Measurements from ENCODE around the gene NPAS3. TPM values are rescaled to one million over a fixed set of nuclear protein-coding genes. Genes with fewer than 3 reads are reported as not detected.
"Not testable (repeated sequence)": the region's sequence is repeated elsewhere in the genome, so short reads cannot be mapped to it uniquely, and the experiment has no call there.

Gene NPAS3
- polyA plus RNA-seq, 4 donors, result 8.5 to 11.0 (median 10.7) TPM

DNA sequence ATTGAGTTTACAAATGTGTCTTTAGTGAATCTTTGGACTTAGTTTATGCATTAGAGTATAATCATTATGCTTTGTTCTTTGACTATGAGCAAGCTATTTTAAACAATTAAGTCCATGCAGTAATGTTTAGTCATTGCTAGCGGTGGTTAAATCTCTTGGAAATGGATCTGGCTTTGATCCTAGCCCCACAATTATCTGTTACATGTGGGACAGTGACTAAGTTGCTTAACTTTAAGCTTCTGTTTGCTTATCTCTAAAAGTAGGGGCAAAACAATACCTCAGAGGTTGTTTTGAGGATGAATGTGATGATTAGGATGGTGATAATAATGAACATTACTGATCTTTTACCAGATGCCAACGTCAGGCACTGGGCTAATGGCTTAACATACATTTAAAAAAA, 124.2 kb downstream of the NPAS3 start:
- no peak for DNase-seq (ENCODE audit: low read depth in 4 of 4, low spot score in 3 of 4)

DNA sequence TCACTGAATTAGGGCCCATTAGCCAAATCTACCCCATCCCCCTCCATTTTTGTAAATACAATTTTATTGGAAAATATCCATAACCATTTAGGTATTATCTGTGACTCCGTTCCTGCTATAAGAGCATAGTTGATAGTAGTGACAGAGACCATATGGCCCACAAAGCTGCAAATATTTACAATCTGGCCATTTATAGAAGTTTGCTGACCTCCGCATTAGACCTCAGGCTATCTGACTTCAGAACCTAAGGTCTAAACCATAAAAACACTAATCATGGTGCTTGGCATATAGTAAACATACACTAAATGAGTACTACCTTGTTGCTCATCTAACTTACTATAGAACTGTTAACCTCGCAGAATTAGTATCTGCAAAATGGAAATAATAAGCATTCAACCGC, 124.8 kb downstream of the NPAS3 start:
- no peak for DNase-seq (ENCODE audit: low read depth in 4 of 4, low spot score in 3 of 4)

DNA sequence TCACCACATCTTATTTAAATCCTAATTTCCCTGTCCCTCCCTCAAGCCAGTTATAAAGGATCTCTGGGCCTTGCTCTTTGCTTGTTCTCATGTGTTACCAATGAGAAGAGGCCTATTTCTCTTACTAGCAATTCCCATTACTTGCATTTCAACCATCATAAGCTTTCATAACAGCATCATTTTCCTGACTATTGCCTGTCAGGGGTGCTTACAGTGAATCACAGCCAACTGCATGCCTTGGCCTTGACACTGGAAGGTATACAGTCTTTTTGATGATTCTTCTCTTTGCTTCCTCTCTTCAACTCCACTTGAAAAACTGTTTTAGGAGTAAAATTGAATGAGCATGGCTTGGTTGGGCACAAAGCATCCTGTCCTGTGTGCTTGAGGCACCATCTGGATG, 127.0 kb downstream of the NPAS3 start:
- no peak for DNase-seq (ENCODE audit: low read depth in 4 of 4, low spot score in 3 of 4)

DNA sequence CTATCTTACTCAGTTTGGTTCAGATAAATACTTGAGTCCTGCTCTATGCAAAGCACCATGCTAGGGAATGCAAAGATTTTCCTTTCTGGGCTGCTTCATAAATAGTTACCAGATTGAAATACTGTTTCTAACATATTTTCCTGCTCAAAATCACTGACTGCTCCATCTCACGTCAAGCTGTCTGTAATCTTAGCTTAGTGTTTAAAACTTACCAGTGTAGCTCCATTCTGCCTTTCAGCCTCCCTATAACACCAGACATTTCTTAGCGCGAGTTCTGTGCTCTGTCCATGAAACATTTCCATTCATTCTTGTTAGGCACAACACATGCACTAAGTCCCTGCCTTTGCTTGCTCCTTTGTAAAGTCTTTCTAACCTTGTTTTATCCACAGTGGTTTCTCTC, 129.4 kb downstream of the NPAS3 start:
- DNase-seq (ENCODE audit: low read depth in 4 of 4, low spot score in 3 of 4), result no peak

DNA sequence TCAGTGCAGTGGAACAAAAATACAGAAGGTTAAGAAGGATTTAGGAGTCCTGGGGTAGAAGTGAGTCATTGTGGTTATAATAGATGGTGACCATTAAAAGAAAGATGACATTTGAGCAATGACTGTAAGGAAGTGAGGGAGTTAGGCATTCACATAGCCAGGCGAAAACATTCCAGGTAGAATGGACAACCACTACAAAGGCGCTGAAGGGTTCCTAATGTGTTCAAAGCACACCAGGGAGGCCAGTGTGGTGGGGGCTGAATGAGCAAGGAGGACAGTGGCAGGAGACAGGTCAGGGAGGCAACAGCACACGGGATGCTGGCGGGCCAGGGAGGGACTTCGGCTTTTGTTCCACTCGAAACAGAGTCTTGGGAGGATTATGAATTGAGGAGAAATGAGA, 129.9 kb downstream of the NPAS3 start:
- no peak for DNase-seq (ENCODE audit: low read depth in 4 of 4, low spot score in 3 of 4)

DNA sequence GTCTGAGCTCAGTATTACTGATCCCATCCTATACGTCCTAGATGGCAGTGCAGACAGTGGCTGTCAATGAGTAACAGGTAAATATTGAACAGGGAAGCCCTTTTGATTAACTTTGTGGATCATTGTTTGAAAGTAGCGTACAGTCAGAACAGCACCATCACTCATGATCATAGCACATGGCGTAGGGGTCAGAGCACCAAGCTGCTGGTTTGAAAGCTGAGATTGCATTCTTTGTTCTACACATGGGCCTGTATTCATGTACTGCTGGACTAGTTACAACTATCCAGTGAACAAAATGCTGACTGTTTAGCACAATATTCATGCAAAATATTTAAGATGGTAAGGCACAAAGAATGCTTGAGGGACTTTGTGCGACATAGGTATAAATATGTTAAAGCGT, 131.8 kb downstream of the NPAS3 start:
- no peak for DNase-seq (ENCODE audit: low read depth in 4 of 4, low spot score in 3 of 4)

DNA sequence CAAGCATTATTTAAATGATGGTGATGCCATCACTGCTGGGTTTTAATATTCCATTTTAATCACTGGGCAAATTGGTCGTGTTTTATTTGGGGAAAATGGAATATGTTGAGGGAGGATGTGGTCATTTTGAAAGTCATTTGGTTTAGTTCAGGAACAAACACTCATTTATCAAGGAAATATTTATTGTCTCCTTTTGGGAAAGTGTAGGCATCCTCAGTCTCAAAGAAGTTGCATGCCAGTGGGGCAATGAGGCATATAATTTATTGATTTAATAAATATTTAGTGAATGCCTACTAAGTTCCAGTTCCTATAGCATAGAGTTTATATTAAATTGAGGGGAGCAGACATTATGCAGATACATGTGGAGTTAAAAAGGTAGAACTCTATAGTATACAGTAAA, 134.3 kb downstream of the NPAS3 start:
- DNase-seq (ENCODE audit: low read depth in 4 of 4, low spot score in 3 of 4), result no peak

DNA sequence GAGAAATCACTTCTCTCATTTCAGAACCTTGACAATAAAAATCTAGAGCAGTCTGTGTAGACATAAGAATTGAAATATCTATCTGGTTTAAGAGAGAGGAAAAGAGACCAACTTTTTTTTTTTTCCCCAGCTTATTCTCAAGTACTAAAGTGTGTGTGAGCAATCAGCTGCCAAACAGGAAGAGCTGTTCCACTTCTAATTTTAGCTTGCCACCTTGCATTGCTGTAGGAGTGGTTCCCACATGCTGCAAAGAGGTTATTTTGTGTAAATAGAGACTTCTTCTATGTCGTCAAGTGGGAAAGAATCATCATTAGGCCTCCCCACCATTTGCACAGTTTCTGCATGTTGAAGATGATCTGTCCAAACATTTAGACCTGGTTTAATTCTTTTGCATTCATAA, 142.6 kb downstream of the NPAS3 start:
- DNase-seq (ENCODE audit: low read depth in 4 of 4, low spot score in 3 of 4), result no peak

DNA sequence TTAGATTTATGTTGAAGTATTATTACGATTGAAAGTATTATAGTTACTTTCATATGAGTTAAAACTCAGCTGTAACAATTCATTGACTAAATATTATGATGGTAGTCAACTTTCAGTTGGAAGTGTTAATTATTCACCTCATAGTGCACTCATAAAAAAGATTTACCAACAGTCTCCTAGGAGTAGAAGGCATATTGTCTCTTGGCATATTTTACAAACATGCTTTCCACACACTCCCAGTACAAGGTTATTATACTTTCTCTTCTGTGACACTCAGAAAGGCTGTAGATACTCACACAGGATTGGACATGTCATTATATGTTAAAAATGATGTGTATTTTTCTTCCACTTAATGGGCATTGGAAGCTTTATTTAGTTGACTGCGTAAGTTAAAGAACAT, 147.1 kb downstream of the NPAS3 start:
- DNase-seq (ENCODE audit: low read depth in 4 of 4, low spot score in 3 of 4), result no peak

DNA sequence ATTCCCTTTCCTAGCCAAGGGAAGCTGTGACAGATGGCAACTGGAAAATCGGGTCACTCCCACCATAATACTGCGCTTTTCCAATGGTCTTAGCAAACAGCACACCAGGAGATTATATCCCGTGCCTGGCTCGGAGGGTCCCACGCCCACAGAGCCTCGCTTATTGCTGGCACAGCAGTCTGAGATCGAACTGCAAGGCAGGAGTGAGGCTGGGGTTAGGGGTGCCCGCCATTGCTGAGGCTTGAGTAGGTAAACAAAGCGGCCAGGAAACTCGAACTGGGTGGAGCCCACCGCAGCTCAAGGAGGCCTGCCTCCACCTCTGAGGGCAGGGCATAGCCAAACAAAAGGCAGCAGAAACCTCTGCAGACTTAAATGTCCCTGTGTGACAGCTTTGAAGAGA, 149.6 kb downstream of the NPAS3 start:
- not testable (repeated sequence) for DNase-seq (ENCODE audit: low read depth in 4 of 4, low spot score in 3 of 4)

DNA sequence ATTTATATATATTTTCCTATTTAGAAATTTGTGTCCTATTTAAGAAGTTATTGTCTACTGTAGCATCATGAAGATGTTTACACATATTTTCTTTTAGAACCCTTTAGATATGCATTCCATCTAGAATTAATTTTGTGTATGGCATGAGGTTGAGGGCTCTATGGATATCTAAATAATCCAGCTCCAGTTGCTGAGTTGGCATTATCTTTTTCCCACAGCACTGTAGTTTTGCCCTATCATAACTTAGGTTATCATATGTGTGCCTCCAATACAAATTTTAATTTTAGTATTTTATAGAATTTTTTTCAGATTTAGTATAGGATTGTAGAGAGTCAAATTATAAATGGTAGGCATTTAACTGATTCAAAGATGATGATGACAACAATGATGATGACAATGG, 159.3 kb downstream of the NPAS3 start:
- no peak for DNase-seq (ENCODE audit: low read depth in 4 of 4, low spot score in 3 of 4)

DNA sequence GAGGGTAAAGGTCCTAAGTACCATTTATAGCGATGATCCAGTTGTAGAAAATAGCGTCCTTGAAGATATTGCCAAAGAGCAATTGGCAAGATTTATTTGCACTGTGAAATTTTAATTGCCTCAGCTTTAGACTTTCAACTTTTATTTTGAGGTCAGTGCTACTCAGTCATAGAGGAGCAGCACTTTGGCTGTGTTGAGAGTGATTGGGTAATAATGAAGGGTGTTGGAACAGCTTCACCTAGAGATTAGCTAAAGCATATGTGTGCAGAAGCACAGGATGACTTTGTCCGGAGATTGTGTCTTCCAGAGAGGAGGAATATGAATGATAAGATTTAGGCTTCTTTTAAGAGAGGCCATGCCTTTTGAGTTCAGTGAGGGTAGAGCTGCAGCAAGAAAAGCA, 164.8 kb downstream of the NPAS3 start:
- DNase-seq (ENCODE audit: low read depth in 4 of 4, low spot score in 3 of 4), result no peak

DNA sequence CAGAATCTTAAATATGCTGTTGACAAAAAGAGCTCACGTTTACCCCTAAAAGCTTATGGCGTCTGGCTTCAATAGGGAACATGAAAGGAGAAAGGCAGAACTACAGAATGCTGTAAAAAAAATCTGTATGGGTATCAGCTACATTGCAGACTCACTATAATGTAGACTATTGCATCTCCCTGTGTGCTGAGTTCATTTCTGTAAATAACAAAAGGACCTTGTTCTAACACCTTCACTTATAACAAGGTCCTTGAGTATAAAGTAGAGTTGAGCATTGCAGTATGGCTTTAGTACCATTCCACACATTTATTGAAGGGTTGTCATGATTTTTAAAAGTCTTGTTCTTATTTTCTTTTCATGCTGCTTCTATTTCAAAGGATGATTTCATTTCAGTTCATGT, 165.3 kb downstream of the NPAS3 start:
- no peak for DNase-seq (ENCODE audit: low read depth in 4 of 4, low spot score in 3 of 4)

DNA sequence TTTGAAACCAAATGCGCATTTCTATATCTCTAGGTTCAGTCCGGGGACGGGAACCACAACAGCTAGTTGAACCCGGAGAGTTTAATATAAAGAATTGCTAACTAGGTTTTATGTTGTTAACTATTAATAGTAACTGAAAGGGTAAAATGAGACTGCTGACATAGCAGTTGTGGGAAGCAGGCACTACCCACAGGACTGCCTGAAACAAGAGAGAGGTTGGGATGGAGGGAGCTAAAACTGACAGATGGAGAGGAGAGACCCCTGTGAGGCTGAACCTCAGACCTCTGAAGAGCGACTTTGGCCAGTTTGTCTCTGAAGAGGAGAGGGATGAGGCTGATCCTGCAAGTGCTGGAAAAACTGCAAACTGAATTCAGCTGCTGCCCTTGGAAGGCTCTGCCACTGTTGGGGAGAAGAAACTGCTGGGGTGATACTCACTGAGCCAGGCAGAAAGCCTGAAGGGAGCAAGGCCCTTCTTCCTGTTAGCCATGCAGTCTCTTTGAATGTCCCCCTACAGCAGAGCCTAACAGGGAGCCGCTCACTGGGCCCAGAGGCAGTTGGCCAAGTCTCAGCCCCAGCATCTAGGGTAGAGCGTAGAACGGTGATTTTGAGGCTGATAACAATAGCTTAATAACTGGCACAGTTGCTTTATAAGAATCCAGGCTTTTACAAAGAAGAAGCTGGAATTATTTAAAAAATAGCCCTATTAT, 172.2 kb downstream of the NPAS3 start:
- DNase-seq (ENCODE audit: low read depth in 4 of 4, low spot score in 3 of 4), result no peak

DNA sequence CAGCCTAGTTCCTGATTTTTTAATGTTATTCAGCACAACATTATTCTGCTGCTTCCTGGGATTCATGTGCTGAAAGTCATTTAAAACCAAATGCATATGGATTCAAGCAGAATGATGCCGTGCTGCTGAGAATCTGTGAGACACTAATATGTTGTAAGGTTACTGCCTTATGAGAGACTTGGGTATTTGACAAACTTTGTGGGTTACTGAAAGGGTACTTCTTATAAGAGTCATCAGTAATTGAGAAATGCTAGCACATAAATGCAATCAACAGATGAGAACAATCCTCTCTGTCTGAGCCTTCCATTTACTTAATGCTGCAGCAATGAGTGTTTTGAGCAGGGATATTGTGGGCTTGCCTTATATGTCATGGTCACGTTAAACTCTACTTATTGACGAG, 175.7 kb downstream of the NPAS3 start:
- DNase-seq (ENCODE audit: low read depth in 4 of 4, low spot score in 3 of 4), result no peak

DNA sequence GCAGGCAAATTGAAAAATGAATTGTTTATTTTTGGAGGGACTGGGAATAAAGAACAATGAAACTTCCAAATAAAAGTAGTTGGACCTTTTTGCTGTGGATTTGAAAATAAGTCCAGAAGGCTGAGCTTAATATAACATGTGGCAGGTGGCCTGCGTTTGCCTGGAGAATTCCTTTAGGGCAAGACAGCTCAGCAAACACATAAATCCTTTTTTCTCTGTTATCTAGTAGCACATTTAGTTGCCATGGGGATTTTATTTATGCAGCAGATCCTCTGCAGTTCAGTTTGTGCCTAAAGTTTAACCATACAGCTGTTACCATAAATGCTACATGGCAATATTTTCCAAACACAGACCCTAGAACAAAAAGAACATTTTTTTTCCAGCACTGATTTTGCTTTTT, 180.0 kb downstream of the NPAS3 start:
- DNase-seq (ENCODE audit: low read depth in 4 of 4, low spot score in 3 of 4), result no peak

DNA sequence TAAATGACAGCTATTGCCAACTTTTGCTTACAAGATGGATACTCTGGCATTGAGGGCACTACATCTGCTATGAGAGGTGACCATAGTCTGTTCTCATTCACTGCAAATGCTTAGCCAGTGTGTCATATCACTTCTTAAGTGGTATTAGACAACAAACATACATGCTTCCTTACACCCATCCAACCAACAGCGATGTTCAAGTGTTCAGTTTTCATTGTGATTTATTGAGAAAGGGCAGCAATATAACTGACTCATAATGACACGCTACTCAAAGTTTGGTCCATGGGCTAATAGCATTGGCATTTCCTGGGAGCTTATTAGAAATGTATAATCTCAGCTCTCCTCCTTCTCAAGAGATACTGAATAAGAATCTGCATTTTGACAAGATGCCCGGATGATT, 181.7 kb downstream of the NPAS3 start:
- DNase-seq (ENCODE audit: low read depth in 4 of 4, low spot score in 3 of 4), result no peak

DNA sequence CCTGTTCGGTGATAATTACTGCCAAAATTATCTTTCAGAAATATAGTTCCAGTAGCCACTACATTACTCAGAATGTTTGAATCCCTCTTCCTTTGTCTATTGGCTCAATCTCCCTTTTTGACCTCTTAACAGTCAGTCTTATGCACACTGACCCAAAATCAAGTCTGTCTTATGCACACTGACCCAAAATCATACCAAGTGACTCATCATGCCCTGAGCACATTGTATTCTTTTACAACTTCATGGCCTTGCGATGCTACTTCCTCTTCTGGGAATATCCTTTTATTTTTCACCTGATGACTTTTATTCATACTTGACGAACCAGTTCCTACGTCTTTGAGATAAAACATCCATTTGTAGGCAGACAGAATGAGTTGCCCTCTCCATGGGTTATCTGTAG, 182.3 kb downstream of the NPAS3 start:
- DNase-seq (ENCODE audit: low read depth in 4 of 4, low spot score in 3 of 4), result no peak

DNA sequence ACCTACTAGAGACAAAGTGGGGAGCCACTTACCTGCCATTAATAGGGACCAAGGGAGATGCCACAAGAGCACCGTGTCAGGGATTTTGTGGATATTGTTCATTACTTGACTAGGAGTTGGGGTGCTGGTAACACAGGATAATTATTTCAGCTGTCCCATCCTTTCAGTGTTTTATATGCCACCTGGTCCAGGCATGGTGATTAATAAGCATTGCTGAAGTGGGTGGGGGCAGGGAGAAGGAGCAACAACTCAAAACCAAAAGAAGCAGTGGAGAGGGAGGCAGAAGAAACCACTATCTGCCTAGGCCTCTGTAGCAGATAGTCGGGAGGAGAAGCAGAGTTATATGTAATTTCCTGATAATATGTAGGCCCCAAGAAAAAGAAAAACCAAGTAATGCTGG, 184.6 kb downstream of the NPAS3 start:
- no peak for DNase-seq (ENCODE audit: low read depth in 4 of 4, low spot score in 3 of 4)

DNA sequence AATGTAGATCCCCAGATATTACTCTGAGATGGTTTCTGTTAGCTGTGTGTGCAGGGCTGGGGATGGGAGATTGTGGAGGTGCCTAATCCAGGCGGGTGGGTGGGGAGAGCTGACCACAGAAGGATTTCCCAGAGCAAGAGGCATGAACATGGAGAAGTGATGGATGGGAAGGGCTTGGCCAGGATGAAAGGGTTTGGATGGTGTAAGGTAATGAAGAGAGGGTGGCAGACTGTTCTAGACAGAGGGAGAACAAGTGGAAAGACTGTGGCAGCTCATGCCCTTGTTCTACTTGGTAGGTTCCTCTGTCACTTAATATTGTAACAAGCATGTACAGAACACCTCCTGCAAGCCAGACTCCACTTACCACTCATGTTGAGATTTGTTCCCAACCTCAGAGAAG, 187.8 kb downstream of the NPAS3 start:
- no peak for DNase-seq (ENCODE audit: low read depth in 4 of 4, low spot score in 3 of 4)

DNA sequence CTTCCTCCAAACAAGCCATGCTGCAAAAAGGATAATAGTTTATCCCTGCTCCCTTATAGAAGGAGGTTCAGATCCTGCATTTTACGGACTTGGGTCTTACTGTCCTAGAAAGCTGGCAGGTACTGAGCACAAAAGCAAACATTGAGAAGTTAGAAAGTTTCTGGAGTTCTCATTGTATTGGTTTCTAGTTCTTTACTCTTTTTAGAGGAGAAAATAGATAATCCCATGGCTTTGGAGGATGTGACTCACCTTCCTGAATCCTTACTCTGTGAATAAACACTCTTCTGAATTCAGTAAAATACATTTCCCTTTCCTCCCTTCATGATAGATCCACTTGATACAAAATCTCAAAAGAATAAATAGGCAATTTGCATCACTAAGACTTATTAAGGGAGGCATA, 188.9 kb downstream of the NPAS3 start:
- no peak for DNase-seq (ENCODE audit: low read depth in 4 of 4, low spot score in 3 of 4)

DNA sequence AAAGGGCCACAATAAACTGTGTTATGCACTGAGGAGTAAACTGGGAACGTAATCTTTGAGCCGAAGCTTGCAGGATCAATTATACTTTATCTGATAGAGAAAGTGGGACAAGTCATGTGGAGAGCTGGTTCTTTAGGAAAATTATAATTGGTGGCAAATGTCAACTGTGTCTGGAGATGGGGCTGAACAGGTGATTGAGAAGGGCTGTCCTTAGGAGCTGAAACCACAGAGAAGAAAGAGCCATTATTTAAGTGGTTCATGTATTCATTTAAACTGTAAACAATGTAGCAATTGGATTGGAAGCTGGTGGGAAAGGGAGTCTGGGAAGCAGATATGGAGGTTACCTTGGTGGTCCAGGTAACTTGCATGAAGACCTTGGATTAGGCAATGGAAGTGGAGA, 193.1 kb downstream of the NPAS3 start:
- DNase-seq (ENCODE audit: low read depth in 4 of 4, low spot score in 3 of 4), result no peak

DNA sequence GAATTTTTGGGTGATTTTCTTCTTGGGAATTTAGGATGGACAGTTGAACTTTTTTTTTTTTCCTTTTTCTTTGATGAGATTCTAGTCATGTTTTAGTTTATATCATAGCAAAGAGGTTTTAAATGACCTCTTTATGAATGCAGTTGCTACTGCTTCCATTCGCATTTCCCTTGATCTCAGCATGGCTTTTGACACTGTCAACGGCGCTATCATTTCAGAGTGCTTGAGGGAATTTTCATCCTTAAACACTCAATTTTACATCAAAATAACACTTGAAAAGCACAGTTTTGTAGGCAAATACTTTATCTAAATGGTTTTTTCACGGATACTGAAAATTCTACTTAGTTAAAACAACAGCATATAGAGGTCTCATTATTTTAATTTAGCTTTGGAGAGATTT, 195.5 kb downstream of the NPAS3 start:
- no peak for DNase-seq (ENCODE audit: low read depth in 4 of 4, low spot score in 3 of 4)
